GM19025 (cell line): ENCODE results near the gene ALG9.

Experiments
- ATAC-seq: cut with Tn5 transposase; IDR thresholded peaks from one replicate; pipeline ENCODE4 v1.9.1; 2021; ENCODE audit warnings: mild to moderate bottlenecking, low read depth, moderate library complexity; ENCODE audit not compliant: unreplicated experiment

The ALG9 gene

GRCh38 chr11:111737444-111738210, 133.8 kb downstream of the ALG9 start:
- no peak for ATAC-seq

GRCh38 chr11:111736621-111737443, 134.5 kb downstream of the ALG9 start:
- ATAC-seq: no peak
